Mesothelial cell of epicardium (in vitro differentiated cells): ENCODE results near the gene MFGE8. TPM values are rescaled to one million over a fixed set of nuclear protein-coding genes. Genes with fewer than 3 reads are reported as not detected.

Experiments
- DNase-seq, 2 experiments: peaks; one replicate each; pipeline ENCODE4 v3.0.0; 2021; ENCODE audit warnings: low spot score in 2 of 2; ENCODE audit not compliant: unreplicated experiment in 2 of 2
- H3K27ac Mint-ChIP-seq: 2 replicates; pipeline ENCODE4 v1.8.0; 2021; ENCODE audit warnings: mixed read lengths
- H3K27me3 Mint-ChIP-seq: 2 replicates; pipeline ENCODE4 v1.8.0; 2021; ENCODE audit warnings: low read depth, mixed read lengths
- H3K36me3 Mint-ChIP-seq: 2 replicates; pipeline ENCODE4 v1.8.0; 2021; ENCODE audit warnings: mixed read lengths
- H3K4me1 Mint-ChIP-seq: 2 replicates; pipeline ENCODE4 v1.8.0; 2021; ENCODE audit warnings: mixed read lengths
- H3K4me3 Mint-ChIP-seq: 2 replicates; pipeline ENCODE4 v1.8.0; 2021; ENCODE audit warnings: mild to moderate bottlenecking, moderate library complexity, mixed read lengths
- H3K9me3 Mint-ChIP-seq: 2 replicates; pipeline ENCODE4 v1.8.0; 2021; ENCODE audit warnings: mixed read lengths
- total RNA-seq: library from RNA; stranded (reverse); gene quantifications from 3 replicates; pipeline ENCODE4 v1.2.1, GENCODE V29; 2021
- TF ChIP-seq, protein P1 (sequence below): fragments of 200-600 bp; sonication (generic); IDR thresholded peaks from one replicate; pipeline ENCODE4 v1.5.0; 2021; ENCODE audit warnings: antibody characterized with exemption; ENCODE audit not compliant: unreplicated experiment

Gene MFGE8
- total RNA-seq, 1 donor from 2014 or later: 181 TPM

DNA sequence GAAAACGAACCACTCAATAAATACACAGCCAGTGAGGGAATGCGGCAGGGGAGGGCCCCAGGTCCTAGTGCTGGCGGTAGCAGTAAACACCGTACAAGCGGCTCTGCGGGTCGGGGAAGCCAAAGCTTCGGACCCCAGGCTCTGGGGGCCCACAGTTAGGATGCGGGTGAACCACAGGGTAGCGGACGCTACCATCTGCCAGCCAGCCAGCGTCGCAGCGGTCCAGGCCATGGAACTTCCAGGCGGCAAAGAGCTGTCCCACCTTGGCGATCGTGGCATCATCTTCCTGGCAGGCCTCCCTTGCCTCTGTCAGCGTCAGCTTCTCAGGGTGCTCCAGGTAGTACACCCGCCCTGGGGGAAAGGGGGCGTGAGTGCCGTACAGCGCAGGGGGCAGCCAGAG lies 35.3 kb downstream of the MFGE8 start:
- DNase-seq: no peak

DNA sequence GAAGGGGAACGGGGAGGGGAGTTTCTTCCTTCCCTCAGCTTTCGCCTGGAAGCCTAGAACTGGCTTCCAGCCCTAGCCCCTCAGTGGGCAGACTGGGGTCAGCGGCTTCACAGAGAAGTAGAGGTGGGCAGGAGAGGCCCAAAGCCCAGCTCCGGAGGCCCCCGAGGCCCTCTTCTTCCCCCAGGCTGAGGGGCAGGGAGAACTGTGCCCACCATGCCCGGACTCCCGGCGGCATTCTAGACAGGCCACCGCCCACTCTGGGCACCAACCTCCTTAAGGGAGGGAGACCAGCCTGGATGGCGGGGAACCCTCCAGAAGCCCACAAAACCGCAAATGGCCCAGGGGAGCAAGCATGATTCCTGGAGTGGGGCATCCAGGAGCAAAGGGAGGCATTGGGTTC lies 35.8 kb downstream of the MFGE8 start:
- Mint-ChIP-seq H3K4me3 (no peak overlapping the region), H3K27ac (no peak overlapping the region), H3K4me1 (peaks cover 7% of the 10 kb centered on the region), H3K36me3 (no peaks in the 10 kb centered on the region), H3K9me3 (no peaks in the 10 kb centered on the region), H3K27me3 (no peaks in the 10 kb centered on the region)
- TF ChIP-seq, protein P1, sequence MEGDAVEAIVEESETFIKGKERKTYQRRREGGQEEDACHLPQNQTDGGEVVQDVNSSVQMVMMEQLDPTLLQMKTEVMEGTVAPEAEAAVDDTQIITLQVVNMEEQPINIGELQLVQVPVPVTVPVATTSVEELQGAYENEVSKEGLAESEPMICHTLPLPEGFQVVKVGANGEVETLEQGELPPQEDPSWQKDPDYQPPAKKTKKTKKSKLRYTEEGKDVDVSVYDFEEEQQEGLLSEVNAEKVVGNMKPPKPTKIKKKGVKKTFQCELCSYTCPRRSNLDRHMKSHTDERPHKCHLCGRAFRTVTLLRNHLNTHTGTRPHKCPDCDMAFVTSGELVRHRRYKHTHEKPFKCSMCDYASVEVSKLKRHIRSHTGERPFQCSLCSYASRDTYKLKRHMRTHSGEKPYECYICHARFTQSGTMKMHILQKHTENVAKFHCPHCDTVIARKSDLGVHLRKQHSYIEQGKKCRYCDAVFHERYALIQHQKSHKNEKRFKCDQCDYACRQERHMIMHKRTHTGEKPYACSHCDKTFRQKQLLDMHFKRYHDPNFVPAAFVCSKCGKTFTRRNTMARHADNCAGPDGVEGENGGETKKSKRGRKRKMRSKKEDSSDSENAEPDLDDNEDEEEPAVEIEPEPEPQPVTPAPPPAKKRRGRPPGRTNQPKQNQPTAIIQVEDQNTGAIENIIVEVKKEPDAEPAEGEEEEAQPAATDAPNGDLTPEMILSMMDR: no peak
- DNase-seq: no peak

More for the DNA sequence above, 35.3 kb downstream of the MFGE8 start:
- TF ChIP-seq, protein P1: no peak
- no peaks in the 10 kb centered on the region for H3K27me3 Mint-ChIP-seq
- H3K36me3 Mint-ChIP-seq: no peaks in the 10 kb centered on the region
- H3K9me3 Mint-ChIP-seq: no peaks in the 10 kb centered on the region
- peaks cover 2% of the 10 kb centered on the region for H3K4me1 Mint-ChIP-seq
- H3K4me3 Mint-ChIP-seq: no peak overlapping the region
- no peak overlapping the region for H3K27ac Mint-ChIP-seq

DNA sequence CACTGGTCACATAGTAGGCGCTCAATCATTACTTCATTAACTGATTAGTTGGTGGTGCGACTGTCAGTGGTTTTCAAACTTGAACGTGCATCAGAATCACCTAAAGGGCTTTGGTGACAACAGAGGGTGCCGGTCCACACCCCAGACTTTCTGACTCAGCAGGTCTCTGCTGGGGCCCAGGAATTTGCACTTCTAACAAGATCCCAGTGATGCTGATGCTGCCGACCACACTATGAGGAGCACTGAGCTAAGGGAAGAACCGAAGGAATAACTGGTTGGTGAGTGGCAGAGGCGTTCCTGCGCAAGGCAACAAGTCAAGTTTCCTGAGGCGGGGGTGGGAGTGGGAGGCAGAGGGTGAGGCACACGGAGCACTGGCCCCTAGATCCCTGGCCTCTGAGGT lies 36.6 kb downstream of the MFGE8 start:
- H3K9me3 Mint-ChIP-seq: no peaks in the 10 kb centered on the region
- H3K4me3 Mint-ChIP-seq: no peak overlapping the region
- no peaks in the 10 kb centered on the region for H3K27me3 Mint-ChIP-seq
- TF ChIP-seq, protein P1: no peak
- DNase-seq: no peak
- H3K27ac Mint-ChIP-seq: no peak overlapping the region
- H3K4me1 Mint-ChIP-seq: peaks cover 14% of the 10 kb centered on the region
- no peaks in the 10 kb centered on the region for H3K36me3 Mint-ChIP-seq

DNA sequence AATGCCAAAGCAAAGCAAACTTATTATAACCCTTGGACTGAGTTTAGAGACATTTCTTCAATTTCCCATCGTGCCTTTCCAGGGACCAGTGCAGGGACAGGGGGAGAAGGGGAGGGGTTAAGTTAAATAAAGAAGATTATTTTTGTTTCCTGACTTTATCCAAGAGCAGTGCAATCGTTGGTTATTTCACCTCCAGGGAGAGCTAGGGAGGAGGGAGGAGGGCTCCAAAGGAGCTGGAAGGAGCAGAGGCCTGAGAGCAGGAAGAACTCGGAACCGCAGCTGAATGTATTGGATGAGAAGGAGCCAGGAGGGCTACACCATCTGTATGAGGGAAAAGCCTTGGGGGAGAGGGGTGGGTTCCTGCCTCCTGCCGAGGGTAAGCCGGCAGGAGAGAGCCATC lies 38.5 kb downstream of the MFGE8 start:
- peaks cover 12% of the 10 kb centered on the region for H3K27me3 Mint-ChIP-seq
- no peak for DNase-seq
- TF ChIP-seq, protein P1: no peak
- H3K27ac Mint-ChIP-seq: no peak overlapping the region
- H3K9me3 Mint-ChIP-seq: no peaks in the 10 kb centered on the region
- no peak overlapping the region for H3K4me3 Mint-ChIP-seq
- peaks cover 14% of the 10 kb centered on the region for H3K4me1 Mint-ChIP-seq
- no peaks in the 10 kb centered on the region for H3K36me3 Mint-ChIP-seq

DNA sequence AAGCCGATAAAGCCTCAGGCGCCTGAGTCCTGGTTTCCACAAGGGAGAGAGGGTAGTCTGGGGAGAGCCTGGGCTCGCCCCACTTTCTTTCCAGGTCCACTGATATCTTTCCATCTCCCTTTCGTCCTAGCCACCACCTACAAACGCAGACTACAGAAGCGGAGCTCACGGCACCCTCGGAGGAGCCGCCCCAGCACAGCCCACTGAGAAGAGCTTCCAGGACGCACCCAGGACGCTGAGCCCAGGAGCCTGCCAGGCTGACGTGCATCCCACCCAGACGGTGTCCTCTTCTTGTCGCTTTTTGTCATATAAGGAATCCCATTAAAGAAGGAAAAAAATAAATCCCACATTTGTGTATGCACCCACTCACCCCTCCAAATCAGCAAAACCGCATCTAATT lies 38.9 kb downstream of the MFGE8 start:
- H3K27ac Mint-ChIP-seq: no peak overlapping the region

DNA sequence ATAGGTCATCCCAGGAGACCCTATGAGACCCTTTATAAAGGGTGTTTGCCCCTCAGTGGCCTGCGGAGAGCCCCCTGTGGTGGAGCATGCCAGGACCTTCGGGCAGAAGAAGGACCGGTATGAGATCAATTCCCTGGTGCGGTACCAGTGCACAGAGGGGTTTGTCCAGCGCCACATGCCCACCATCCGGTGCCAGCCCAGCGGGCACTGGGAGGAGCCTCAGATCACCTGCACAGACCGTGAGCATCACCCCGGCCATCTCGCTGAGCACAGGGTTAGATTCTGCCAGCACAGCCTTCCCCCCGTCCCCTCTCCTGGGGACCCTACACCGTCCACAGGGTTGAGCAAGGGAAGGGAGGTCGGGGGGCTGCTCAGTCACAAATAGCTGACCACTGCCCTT lies 39.4 kb downstream of the MFGE8 start:
- H3K36me3 Mint-ChIP-seq: no peaks in the 10 kb centered on the region
- H3K4me3 Mint-ChIP-seq: no peak overlapping the region
- no peak for DNase-seq
- TF ChIP-seq, protein P1: no peak
- no peaks in the 10 kb centered on the region for H3K9me3 Mint-ChIP-seq
- no peak overlapping the region for H3K27ac Mint-ChIP-seq
- peaks cover 15% of the 10 kb centered on the region for H3K27me3 Mint-ChIP-seq
- H3K4me1 Mint-ChIP-seq: peaks cover 14% of the 10 kb centered on the region

More for the DNA sequence above, 38.9 kb downstream of the MFGE8 start:
- TF ChIP-seq, protein P1: no peak
- Mint-ChIP-seq H3K4me1 (peaks cover 14% of the 10 kb centered on the region), H3K27me3 (peaks cover 13% of the 10 kb centered on the region), H3K4me3 (no peak overlapping the region), H3K9me3 (no peaks in the 10 kb centered on the region), H3K36me3 (no peaks in the 10 kb centered on the region)
- DNase-seq: no peak
